ENCODE results near the gene PACSIN2.

- TF ChIP-seq, protein P1, sequence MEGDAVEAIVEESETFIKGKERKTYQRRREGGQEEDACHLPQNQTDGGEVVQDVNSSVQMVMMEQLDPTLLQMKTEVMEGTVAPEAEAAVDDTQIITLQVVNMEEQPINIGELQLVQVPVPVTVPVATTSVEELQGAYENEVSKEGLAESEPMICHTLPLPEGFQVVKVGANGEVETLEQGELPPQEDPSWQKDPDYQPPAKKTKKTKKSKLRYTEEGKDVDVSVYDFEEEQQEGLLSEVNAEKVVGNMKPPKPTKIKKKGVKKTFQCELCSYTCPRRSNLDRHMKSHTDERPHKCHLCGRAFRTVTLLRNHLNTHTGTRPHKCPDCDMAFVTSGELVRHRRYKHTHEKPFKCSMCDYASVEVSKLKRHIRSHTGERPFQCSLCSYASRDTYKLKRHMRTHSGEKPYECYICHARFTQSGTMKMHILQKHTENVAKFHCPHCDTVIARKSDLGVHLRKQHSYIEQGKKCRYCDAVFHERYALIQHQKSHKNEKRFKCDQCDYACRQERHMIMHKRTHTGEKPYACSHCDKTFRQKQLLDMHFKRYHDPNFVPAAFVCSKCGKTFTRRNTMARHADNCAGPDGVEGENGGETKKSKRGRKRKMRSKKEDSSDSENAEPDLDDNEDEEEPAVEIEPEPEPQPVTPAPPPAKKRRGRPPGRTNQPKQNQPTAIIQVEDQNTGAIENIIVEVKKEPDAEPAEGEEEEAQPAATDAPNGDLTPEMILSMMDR (IDR thresholded peaks at IDR 0.05), result no peak
- no peak for TF ChIP-seq POLR2A (IDR thresholded peaks at IDR 0.05)
Measured at GRCh38 chr22:42901790-42902508, 113.0 kb downstream of the PACSIN2 start.
